ENCODE data around the gene TEX22. TPM values are rescaled to one million over a fixed set of nuclear protein-coding genes. Genes with fewer than 3 reads are reported as not detected.

TEX22 gene
- total RNA-seq, 1 donor, result under 0.01 TPM

GRCh38 chr14:105393151-105393550, 5.2 kb upstream of the TEX22 start:
- DNase-seq (ENCODE audit: low read depth), result no peak

GRCh38 chr14:105394714-105395537, 3.4 kb upstream of the TEX22 start:
- TF ChIP-seq CTCF (IDR thresholded peaks at IDR 0.05; ENCODE audit: insufficient read depth, low read depth, low read length), result no peak
- DNase-seq (ENCODE audit: low read depth), result no peak
- H3K4me3 ChIP-seq (ENCODE audit: low read depth, low read length), result no peak overlapping the region

More at GRCh38 chr14:105393151-105393550, 5.2 kb upstream of the TEX22 start:
- H3K4me3 ChIP-seq (ENCODE audit: low read depth, low read length), result no peak overlapping the region
- no peak for TF ChIP-seq CTCF (IDR thresholded peaks at IDR 0.05; ENCODE audit: insufficient read depth, low read depth, low read length)

DNA sequence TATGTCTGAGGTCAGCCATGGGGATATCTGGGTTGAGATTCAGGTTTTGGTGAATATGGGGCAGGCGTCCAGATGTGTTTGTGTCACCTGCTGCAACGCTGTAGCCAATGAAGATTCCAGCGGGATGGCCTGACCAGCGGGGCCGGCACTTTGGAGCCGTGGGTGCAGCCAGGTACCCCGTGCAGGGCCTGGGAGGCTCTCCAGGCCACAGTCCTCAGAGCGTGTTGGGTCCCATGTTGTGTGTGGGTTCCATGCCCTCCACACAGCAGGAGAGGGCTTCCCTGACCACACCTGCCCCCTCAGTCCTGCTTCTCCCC, 2.8 kb upstream of the TEX22 start:
- H3K4me3 ChIP-seq (ENCODE audit: low read depth, low read length), result no peak overlapping the region
- no peak for TF ChIP-seq CTCF (IDR thresholded peaks at IDR 0.05; ENCODE audit: insufficient read depth, low read depth, low read length)
- DNase-seq (ENCODE audit: low read depth), result no peak

GRCh38 chr14:105397350-105397931, 897 bp upstream of the TEX22 start:
- no peak for DNase-seq (ENCODE audit: low read depth)
- no peak overlapping the region for H3K4me3 ChIP-seq (ENCODE audit: low read depth, low read length)
- no peak for TF ChIP-seq CTCF (IDR thresholded peaks at IDR 0.05; ENCODE audit: insufficient read depth, low read depth, low read length)

- peak overlapping the region; percentile 77 for H3K4me3 ChIP-seq (ENCODE audit: low read depth, low read length)
- TF ChIP-seq CTCF (IDR thresholded peaks at IDR 0.05; ENCODE audit: insufficient read depth, low read depth, low read length), result no peak
- DNase-seq (ENCODE audit: low read depth), result no peak
Measured at GRCh38 chr14:105398726-105399465, 558 bp downstream of the TEX22 start.

- no peak for TF ChIP-seq CTCF (IDR thresholded peaks at IDR 0.05; ENCODE audit: insufficient read depth, low read depth, low read length)
- no peak for DNase-seq (ENCODE audit: low read depth)
- H3K4me3 ChIP-seq (ENCODE audit: low read depth, low read length), result peak overlapping the region; percentile 77
Measured at GRCh38 chr14:105399466-105399775, 1.1 kb downstream of the TEX22 start.
